IPS DF 6.9 (cell line): ENCODE results near the gene TRPM6.

Source experiments
- DNase-seq: peaks from one replicate; pipeline ENCODE4 v3.0.0-alpha.2; 2013; ENCODE audit warnings: low read depth, low spot score
- H3K27ac ChIP-seq: one replicate; pipeline ENCODE4 v1.5.1; 2013; ENCODE audit warnings: low read length, control low read depth
- H3K27me3 ChIP-seq: 2 replicates; pipeline ENCODE4 v1.6.1; 2013; ENCODE audit warnings: mild to moderate bottlenecking, low read length; ENCODE audit not compliant: control insufficient read depth, insufficient read depth
- H3K36me3 ChIP-seq: 2 replicates; pipeline ENCODE4 v1.6.1; 2013; ENCODE audit warnings: low read length; ENCODE audit not compliant: control insufficient read depth, insufficient read depth
- H3K4me1 ChIP-seq: 2 replicates; pipeline ENCODE4 v1.6.1; 2013; ENCODE audit warnings: low read length; ENCODE audit not compliant: control insufficient read depth, insufficient read depth
- H3K4me3 ChIP-seq: 2 replicates; pipeline ENCODE4 v1.5.1; 2013; ENCODE audit warnings: mild to moderate bottlenecking, low read length
- H3K9me3 ChIP-seq: 2 replicates; pipeline ENCODE4 v1.6.1; 2013; ENCODE audit warnings: low read length, inconsistent platforms; ENCODE audit not compliant: control insufficient read depth, insufficient read depth
- WGBS: extraction: QIAGEN DNeasy Blood & Tissue Kit; methylation state at CpG from one replicate; pipeline ENCODE4 v1.1.7; 2013; ENCODE audit warnings: mixed read lengths, missing lambda C conversion rate; ENCODE audit not compliant: insufficient read length, insufficient coverage; 5-methylcytosine and 5-hydroxymethylcytosine counted together

Gene TRPM6

DNA sequence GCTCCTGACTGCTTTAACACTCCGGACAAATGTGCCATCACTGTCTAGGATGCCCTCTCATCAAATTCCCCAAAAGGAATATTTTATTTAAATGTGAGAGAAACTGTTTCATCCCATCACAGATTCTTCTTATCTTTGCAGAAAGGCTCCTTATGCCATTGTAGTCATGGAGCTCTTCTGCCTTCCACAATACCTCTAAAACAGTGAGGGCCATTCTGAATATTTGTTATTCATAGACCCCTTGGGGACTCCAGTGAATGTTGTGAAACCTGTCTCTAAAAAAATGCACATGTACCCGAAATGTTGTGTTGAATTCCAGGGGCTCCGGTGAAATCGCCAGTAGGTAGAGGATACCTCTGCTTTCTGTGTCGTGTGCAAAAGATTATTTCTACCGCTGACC lies 213.6 kb downstream of the TRPM6 start:
- Histone ChIP-seq H3K4me1 (0 out of 2 replicates have a peak, but pooled peaks cover 1% of the 10 kb centered on the region), H3K36me3 (no peaks in the 10 kb centered on the region), H3K27ac (no peak overlapping the region), H3K4me3 (no peak overlapping the region), H3K9me3 (no peaks in the 10 kb centered on the region), H3K27me3 (no peaks in the 10 kb centered on the region)
- WGBS: no CpG with 5 or more reads among the region's 6 CpGs
- no peak for DNase-seq
